Measurements from ENCODE around the gene MFAP2. TPM values are rescaled to one million over a fixed set of nuclear protein-coding genes. Genes with fewer than 3 reads are reported as not detected.

Gene MFAP2
- total RNA-seq, 2 donors from 2014 or later, result 1.4 to 6.0 TPM

DNA sequence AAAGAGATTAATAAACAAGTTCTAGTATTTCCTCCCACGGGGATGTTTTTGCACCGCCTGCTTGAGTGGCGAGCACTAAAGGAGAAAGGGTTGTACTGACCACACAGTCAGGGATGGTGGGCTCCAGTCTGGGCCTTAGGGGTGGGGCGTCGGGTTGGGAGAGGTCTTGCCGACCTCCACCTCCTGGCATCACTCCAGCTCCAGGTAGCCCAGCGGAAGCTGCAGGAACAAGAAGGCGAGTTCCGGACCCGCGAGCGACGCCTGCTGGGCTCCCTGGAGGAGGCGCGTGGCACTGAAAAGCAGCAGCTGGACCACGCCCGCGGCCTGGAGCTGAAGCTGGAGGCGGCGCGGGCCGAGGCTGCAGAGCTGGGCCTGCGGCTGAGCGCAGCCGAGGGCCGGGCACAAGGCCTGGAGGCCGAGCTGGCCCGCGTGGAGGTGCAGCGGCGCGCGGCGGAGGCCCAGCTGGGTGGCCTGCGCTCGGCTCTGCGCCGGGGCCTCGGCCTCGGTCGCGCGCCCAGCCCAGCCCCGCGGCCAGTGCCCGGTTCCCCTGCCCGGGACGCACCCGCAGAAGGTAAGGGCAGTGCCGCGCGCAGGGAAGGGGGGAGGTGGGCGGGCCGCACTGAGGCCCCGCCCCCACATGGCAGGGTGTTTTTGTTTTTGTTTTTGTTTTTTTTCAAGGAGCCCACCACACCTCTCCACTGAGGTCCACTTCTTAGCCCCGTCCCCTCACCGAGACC, 19.7 kb downstream of the MFAP2 start:
- TF ChIP-seq, protein P1, sequence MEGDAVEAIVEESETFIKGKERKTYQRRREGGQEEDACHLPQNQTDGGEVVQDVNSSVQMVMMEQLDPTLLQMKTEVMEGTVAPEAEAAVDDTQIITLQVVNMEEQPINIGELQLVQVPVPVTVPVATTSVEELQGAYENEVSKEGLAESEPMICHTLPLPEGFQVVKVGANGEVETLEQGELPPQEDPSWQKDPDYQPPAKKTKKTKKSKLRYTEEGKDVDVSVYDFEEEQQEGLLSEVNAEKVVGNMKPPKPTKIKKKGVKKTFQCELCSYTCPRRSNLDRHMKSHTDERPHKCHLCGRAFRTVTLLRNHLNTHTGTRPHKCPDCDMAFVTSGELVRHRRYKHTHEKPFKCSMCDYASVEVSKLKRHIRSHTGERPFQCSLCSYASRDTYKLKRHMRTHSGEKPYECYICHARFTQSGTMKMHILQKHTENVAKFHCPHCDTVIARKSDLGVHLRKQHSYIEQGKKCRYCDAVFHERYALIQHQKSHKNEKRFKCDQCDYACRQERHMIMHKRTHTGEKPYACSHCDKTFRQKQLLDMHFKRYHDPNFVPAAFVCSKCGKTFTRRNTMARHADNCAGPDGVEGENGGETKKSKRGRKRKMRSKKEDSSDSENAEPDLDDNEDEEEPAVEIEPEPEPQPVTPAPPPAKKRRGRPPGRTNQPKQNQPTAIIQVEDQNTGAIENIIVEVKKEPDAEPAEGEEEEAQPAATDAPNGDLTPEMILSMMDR (IDR thresholded peaks at IDR 0.05), result peak; percentile 58
- peak; percentile 94 for DNase-seq
- H3K4me3 ChIP-seq, result peak overlapping the region; percentile 40
- peak overlapping the region; percentile 63 to 74 for H3K9ac ChIP-seq (ENCODE audit: low read depth in 2 of 2, low read length in 2 of 2)
- no peaks in the 10 kb centered on the region for H3K36me3 ChIP-seq
- no peaks in the 10 kb centered on the region for H3K27me3 ChIP-seq
- H3K4me1 ChIP-seq, result no peaks in the 10 kb centered on the region
- H3K9me3 ChIP-seq, result no peaks in the 10 kb centered on the region
- H3K27ac ChIP-seq, result no peak overlapping the region
- intact Hi-C loops (cut with DNase I), result no loop called here

DNA sequence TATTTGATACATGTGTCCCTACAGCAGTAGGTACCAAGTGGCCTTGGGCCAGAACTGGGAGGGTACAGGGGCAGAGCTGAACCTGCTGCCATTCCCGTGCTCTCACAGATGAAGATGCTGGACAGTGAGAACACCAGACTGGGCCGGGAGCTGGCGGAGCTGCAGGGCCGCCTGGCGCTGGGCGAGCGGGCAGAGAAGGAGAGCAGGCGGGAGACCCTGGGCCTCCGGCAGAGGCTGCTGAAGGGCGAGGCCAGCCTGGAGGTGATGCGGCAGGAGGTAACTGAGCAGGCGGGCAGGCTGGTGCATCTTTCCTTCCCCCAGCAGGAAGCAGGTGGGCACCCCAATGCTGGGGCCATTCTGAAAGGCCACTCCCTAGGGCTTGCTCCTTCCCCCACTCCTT, 21.9 kb downstream of the MFAP2 start:
- Histone ChIP-seq H3K9ac (ENCODE audit: low read depth in 2 of 2, low read length in 2 of 2) (no peak overlapping the region), H3K4me3 (no peak overlapping the region), H3K27me3 (no peaks in the 10 kb centered on the region), H3K27ac (no peak overlapping the region), H3K9me3 (no peaks in the 10 kb centered on the region), H3K36me3 (no peaks in the 10 kb centered on the region), H3K4me1 (no peaks in the 10 kb centered on the region)
- intact Hi-C loops (cut with DNase I), result loop anchor here (5.0 kb wide), 1 partner anchor 84 kb away; no protein-coding TSS in a partner anchor
- TF ChIP-seq, protein P1 (IDR thresholded peaks at IDR 0.05), result no peak
- DNase-seq, result no peak

DNA sequence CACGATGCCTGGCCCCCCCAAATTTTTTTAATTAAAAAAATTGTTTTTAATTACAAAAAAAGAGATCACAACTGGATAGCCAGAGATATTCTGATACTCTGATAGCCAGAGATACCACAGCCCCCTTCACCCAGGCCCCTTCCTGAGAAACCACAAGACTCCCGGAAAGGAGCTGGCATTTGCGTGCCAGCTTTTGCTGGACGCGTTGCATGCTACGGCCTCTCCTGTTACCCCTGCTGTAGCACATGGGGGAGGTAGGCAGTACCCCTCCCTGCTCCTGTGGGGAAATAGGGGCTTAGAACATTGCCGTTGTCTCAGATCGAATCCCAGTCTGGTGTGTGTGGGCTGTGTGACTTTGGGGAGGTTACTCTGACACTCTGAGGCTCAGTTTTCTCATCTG, 22.7 kb downstream of the MFAP2 start:
- intact Hi-C loops (cut with DNase I), result loop anchor here (5.0 kb wide), 1 partner anchor 85 kb away; no protein-coding TSS in a partner anchor
- no peak overlapping the region for H3K9ac ChIP-seq (ENCODE audit: low read depth in 2 of 2, low read length in 2 of 2)
- no peaks in the 10 kb centered on the region for H3K36me3 ChIP-seq
- no peak overlapping the region for H3K27ac ChIP-seq
- H3K4me1 ChIP-seq, result no peaks in the 10 kb centered on the region
- no peak for DNase-seq
- no peaks in the 10 kb centered on the region for H3K9me3 ChIP-seq
- no peak overlapping the region for H3K4me3 ChIP-seq
- no peaks in the 10 kb centered on the region for H3K27me3 ChIP-seq
- TF ChIP-seq, protein P1 (IDR thresholded peaks at IDR 0.05), result no peak

DNA sequence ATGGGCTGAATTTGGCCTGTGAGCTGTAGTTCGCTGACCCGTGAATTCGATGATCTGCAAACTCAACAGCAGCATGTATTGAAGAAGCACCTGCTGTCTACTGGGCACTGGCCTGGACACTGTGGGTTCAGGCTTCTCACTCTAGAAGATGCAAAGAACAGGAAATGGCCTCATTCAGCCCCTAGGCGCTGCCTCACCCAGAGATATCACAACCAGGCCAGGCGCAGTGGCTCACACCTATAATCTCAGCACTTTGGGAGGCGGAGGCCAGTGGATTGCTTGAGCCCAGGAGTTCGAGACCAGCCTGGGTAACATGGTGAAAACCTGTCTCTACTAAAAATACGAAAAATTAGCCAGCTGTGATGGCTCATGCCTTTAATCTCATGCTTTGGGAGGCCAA, 23.6 kb downstream of the MFAP2 start:
- no peaks in the 10 kb centered on the region for H3K36me3 ChIP-seq
- intact Hi-C loops (cut with DNase I), result loop anchor here (5.0 kb wide), 1 partner anchor 86 kb away; no protein-coding TSS in a partner anchor

DNA sequence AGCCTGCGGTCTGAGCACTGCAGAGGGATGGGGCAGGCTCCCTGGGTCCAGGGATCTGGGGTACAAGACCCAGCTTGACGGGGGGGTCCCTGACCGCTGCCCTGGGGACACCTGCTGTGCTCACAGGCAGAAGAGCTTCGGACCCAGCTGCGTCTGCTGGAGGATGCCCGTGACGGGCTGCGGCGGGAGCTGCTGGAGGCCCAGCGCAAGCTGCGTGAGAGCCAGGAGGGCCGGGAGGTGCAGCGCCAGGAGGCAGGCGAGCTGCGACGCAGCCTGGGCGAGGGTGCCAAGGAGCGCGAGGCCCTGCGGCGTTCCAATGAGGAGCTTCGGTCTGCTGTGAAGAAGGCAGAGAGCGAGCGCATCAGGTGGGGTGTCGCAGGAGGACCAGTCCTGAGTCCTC, 25.2 kb downstream of the MFAP2 start:
- intact Hi-C loops (cut with DNase I), result loop anchor here (5.0 kb wide), 1 partner anchor 87 kb away; no protein-coding TSS in a partner anchor
- DNase-seq, result no peak
- TF ChIP-seq, protein P1 (IDR thresholded peaks at IDR 0.05), result no peak

More for the DNA sequence above, 23.6 kb downstream of the MFAP2 start:
- Histone ChIP-seq H3K27ac (no peak overlapping the region), H3K9me3 (no peaks in the 10 kb centered on the region), H3K4me1 (no peaks in the 10 kb centered on the region), H3K4me3 (no peak overlapping the region), H3K27me3 (no peaks in the 10 kb centered on the region), H3K9ac (ENCODE audit: low read depth in 2 of 2, low read length in 2 of 2) (no peak overlapping the region)
- no peak for DNase-seq
- TF ChIP-seq, protein P1 (IDR thresholded peaks at IDR 0.05), result no peak

More for the DNA sequence above, 25.2 kb downstream of the MFAP2 start:
- no peaks in the 10 kb centered on the region for H3K9me3 ChIP-seq
- H3K27me3 ChIP-seq, result no peaks in the 10 kb centered on the region
- H3K4me3 ChIP-seq, result no peak overlapping the region
- H3K36me3 ChIP-seq, result no peaks in the 10 kb centered on the region
- H3K27ac ChIP-seq, result no peak overlapping the region
- H3K4me1 ChIP-seq, result no peaks in the 10 kb centered on the region
- no peak overlapping the region for H3K9ac ChIP-seq (ENCODE audit: low read depth in 2 of 2, low read length in 2 of 2)

Data from colonic mucosa (tissue), 4 donors.